ENCODE measurements around the gene OTOP1. TPM values are rescaled to one million over a fixed set of nuclear protein-coding genes. Genes with fewer than 3 reads are reported as not detected.

Gene OTOP1
- total and polyA plus RNA-seq, 2 of the 4 experiments (the other 2 are of a cell fraction), result not detected

- H4K91ac ChIP-seq (ENCODE audit: insufficient read depth, low read depth, low read length), result no peak overlapping the region
- no peak overlapping the region for H2BK20ac ChIP-seq (ENCODE audit: low read depth, low read length)
- H2BK15ac ChIP-seq (ENCODE audit: low read depth, low read length), result no peak overlapping the region
- no CpG with 5 or more reads among the region's 3 CpGs for WGBS, 2 experiments (ENCODE audit: extremely low coverage in 2 of 2, insufficient read length in 1 of 2)
- H3K23ac ChIP-seq (ENCODE audit: low read depth, low read length), result no peak overlapping the region
- no peak overlapping the region for H2BK120ac ChIP-seq (ENCODE audit: low read depth, low read length)
- no peak overlapping the region for H3K27ac ChIP-seq (ENCODE audit: insufficient read depth, low read length)
- H3K4me2 ChIP-seq (ENCODE audit: low read depth, low read length), result no peak overlapping the region
- CTCF ChIA-PET, result no interaction called here
- no peak overlapping the region for H2BK5ac ChIP-seq (ENCODE audit: low read depth, low read length, poor library complexity, severe bottlenecking)
- TF ChIP-seq NFE2L2 (IDR thresholded peaks at IDR 0.05; ENCODE audit: low read depth, low read length) (no peak), MAFK (IDR thresholded peaks at IDR 0.05; ENCODE audit: low read depth, low read length) (peak; percentile 97)
- H3K4me1 ChIP-seq (ENCODE audit: control insufficient read depth, insufficient read depth, low read length), result no peaks in the 10 kb centered on the region
- intact Hi-C loops (cut with micrococcal nuclease) (no loop called here), dilution Hi-C loops (cut with HindIII; ENCODE audit: low sequenced_read_pairs, unreplicated experiment) (no loop called here), in situ Hi-C loops (cut with MboI; ENCODE audit: low sequenced_read_pairs) (no loop called here)
- H2AK5ac ChIP-seq (ENCODE audit: low read depth, low read length), result no peak overlapping the region
- no peaks in the 10 kb centered on the region for H3K9me3 ChIP-seq (ENCODE audit: control insufficient read depth, insufficient read depth, low read length)
- no peak overlapping the region for H4K5ac ChIP-seq (ENCODE audit: low read depth, low read length)
- H2AK9ac ChIP-seq (replicated peaks; ENCODE audit: low read depth, low read length, poor library complexity), result no peak overlapping the region
- H4K8ac ChIP-seq (ENCODE audit: low read depth in 2 of 2, low read length in 2 of 2), result no peak overlapping the region
- no peak for ATAC-seq (ENCODE audit: low read depth)
- no peaks in the 10 kb centered on the region for H3K79me1 ChIP-seq (ENCODE audit: low read depth in 1 of 2, low read length in 2 of 2)
- no peak overlapping the region for H3K4ac ChIP-seq (ENCODE audit: low read depth, low read length)
- no TSS peak for BruUV-seq (replicated peaks)
- H3K27me3 ChIP-seq (ENCODE audit: control insufficient read depth, insufficient read depth, low read length), result 0 out of 2 replicates have a peak, but pooled peaks cover 2% of the 10 kb centered on the region
- H2AFZ ChIP-seq (replicated peaks; ENCODE audit: low read length, poor library complexity), result no peak overlapping the region
- no peak overlapping the region for H3K14ac ChIP-seq (replicated peaks; ENCODE audit: low read depth, low read length)
- no peaks in the 10 kb centered on the region for H4K20me1 ChIP-seq (ENCODE audit: insufficient read depth, low read length)
- H3K9ac ChIP-seq (ENCODE audit: low read depth, low read length), result no peak overlapping the region
- no peaks in the 10 kb centered on the region for H3K9me1 ChIP-seq (ENCODE audit: insufficient read depth, low read length)
- H3K56ac ChIP-seq (ENCODE audit: extremely low read depth, insufficient read depth, low read length), result no peak overlapping the region
- POLR2A ChIA-PET (ENCODE audit: unreplicated experiment), result no interaction called here
- no peak for DNase-seq
- H3K18ac ChIP-seq (ENCODE audit: low read depth, low read length), result no peak overlapping the region
- H3K4me3 ChIP-seq (ENCODE audit: insufficient read depth, low read depth, low read length), result no peak overlapping the region
- no peaks in the 10 kb centered on the region for H3K36me3 ChIP-seq (ENCODE audit: control insufficient read depth, insufficient read depth, low read length)
Observed at GRCh38 chr4:4185528-4185927, 41.2 kb downstream of the OTOP1 start.

Measured in IMR-90 (cell line).